Smooth muscle cell (in vitro differentiated cells): ENCODE data around the gene GPS1. TPM values are rescaled to one million over a fixed set of nuclear protein-coding genes. Genes with fewer than 3 reads are reported as not detected.

Source experiments
- DNase-seq: peaks from one replicate; lab custom pipeline; 2025; ENCODE audit not compliant: unreplicated experiment; lab: John Stamatoyannopoulos, UW
- H2AFZ ChIP-seq: fragments of 200-600 bp; sonication (generic); 2 replicates; pipeline ENCODE4 v1.6.0; 2016; ENCODE audit warnings: antibody characterized with exemption, low read depth, mild to moderate bottlenecking
- H3F3A ChIP-seq: fragments of 200-600 bp; sonication (generic); 2 replicates; pipeline ENCODE4 v1.6.0; 2017; ENCODE audit warnings: antibody characterized with exemption, low read depth
- H3K27ac ChIP-seq: fragments of 200-600 bp; sonication (generic); 2 replicates; pipeline ENCODE4 v1.5.1; 2016; ENCODE audit warnings: low read depth, mild to moderate bottlenecking
- H3K27me3 ChIP-seq: fragments of 200-600 bp; sonication (generic); 2 replicates; pipeline ENCODE4 v1.6.1; 2016; ENCODE audit warnings: low read depth, mild to moderate bottlenecking
- H3K36me3 ChIP-seq: fragments of 200-600 bp; sonication (generic); 2 replicates; pipeline ENCODE4 v1.5.1; 2016; ENCODE audit warnings: low read depth
- H3K4me1 ChIP-seq: fragments of 200-600 bp; sonication (generic); 2 replicates; pipeline ENCODE4 v1.5.1; 2016; ENCODE audit warnings: low read depth
- H3K4me2 ChIP-seq: fragments of 200-600 bp; sonication (generic); 2 replicates; pipeline ENCODE4 v1.6.0; 2016; ENCODE audit warnings: mild to moderate bottlenecking
- H3K4me3 ChIP-seq: fragments of 200-600 bp; sonication (generic); 2 replicates; pipeline ENCODE4 v1.5.1; 2016; ENCODE audit warnings: mild to moderate bottlenecking
- H3K79me2 ChIP-seq: fragments of 200-600 bp; sonication (generic); 2 replicates; pipeline ENCODE4 v1.6.0; 2016; ENCODE audit warnings: low read depth, mild to moderate bottlenecking
- H3K9ac ChIP-seq: fragments of 200-600 bp; sonication (generic); 2 replicates; pipeline ENCODE4 v1.6.0; 2016; ENCODE audit warnings: low read depth
- H3K9me3 ChIP-seq: fragments of 200-600 bp; sonication (generic); replicated peaks from 2 replicates; pipeline ENCODE4 v1.5.1; 2016; ENCODE audit warnings: low read depth
- H4K20me1 ChIP-seq: fragments of 200-600 bp; sonication (generic); 2 replicates; pipeline ENCODE4 v1.6.0; 2016; ENCODE audit warnings: low read depth
- WGBS: methylation state at CpG from one replicate; pipeline ENCODE4 v1.1.7; 2016; ENCODE audit warnings: low lambda C conversion rate; 5-methylcytosine and 5-hydroxymethylcytosine counted together
- polyA plus RNA-seq: library from polyadenylated mRNA; unstranded; fragments of >200 nt; fragmentation: Nextera tagmentation; extraction: Ambion mirVana; gene quantifications from 2 replicates; pipeline ENCODE4 v1.2.1, GENCODE V29; 2016
- total RNA-seq: library from RNA; depleted of rRNA; stranded (reverse); fragments of >200 nt; gene quantifications from 2 replicates; pipeline ENCODE4 v1.2.3, GENCODE V29; 2014
- TF ChIP-seq, protein P1 (sequence below): fragments of 200-600 bp; sonication (generic); IDR thresholded peaks from 2 replicates; pipeline ENCODE4 v1.5.1; 2017; ENCODE audit warnings: borderline replicate concordance, mild to moderate bottlenecking, antibody characterized with exemption; ENCODE audit not compliant: insufficient read depth, poor library complexity, severe bottlenecking

The GPS1 gene
- total and polyA plus RNA-seq, 2 experiments from 2014 or later, result 93.7 to 134 TPM

GRCh38 chr17:82012261-82012639 lies 39.4 kb upstream of the GPS1 start:
- 79% methylated on average over 20 of the region's 20 CpGs for WGBS
- H3F3A ChIP-seq, result no peaks in the 10 kb centered on the region
- H3K27ac ChIP-seq, result peak overlapping the region; percentile 39
- H3K4me2 ChIP-seq, result peak overlapping the region; percentile 4
- TF ChIP-seq, protein P1, sequence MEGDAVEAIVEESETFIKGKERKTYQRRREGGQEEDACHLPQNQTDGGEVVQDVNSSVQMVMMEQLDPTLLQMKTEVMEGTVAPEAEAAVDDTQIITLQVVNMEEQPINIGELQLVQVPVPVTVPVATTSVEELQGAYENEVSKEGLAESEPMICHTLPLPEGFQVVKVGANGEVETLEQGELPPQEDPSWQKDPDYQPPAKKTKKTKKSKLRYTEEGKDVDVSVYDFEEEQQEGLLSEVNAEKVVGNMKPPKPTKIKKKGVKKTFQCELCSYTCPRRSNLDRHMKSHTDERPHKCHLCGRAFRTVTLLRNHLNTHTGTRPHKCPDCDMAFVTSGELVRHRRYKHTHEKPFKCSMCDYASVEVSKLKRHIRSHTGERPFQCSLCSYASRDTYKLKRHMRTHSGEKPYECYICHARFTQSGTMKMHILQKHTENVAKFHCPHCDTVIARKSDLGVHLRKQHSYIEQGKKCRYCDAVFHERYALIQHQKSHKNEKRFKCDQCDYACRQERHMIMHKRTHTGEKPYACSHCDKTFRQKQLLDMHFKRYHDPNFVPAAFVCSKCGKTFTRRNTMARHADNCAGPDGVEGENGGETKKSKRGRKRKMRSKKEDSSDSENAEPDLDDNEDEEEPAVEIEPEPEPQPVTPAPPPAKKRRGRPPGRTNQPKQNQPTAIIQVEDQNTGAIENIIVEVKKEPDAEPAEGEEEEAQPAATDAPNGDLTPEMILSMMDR, result no peak
- H3K4me3 ChIP-seq, result no peak overlapping the region
- no peaks in the 10 kb centered on the region for H3K36me3 ChIP-seq
- no peaks in the 10 kb centered on the region for H3K9me3 ChIP-seq
- H3K9ac ChIP-seq, result no peak overlapping the region
- H2AFZ ChIP-seq, result no peak overlapping the region
- H3K27me3 ChIP-seq, result no peaks in the 10 kb centered on the region
- no peaks in the 10 kb centered on the region for H3K79me2 ChIP-seq
- DNase-seq, result no peak
- no peaks in the 10 kb centered on the region for H3K4me1 ChIP-seq
- no peaks in the 10 kb centered on the region for H4K20me1 ChIP-seq

DNA sequence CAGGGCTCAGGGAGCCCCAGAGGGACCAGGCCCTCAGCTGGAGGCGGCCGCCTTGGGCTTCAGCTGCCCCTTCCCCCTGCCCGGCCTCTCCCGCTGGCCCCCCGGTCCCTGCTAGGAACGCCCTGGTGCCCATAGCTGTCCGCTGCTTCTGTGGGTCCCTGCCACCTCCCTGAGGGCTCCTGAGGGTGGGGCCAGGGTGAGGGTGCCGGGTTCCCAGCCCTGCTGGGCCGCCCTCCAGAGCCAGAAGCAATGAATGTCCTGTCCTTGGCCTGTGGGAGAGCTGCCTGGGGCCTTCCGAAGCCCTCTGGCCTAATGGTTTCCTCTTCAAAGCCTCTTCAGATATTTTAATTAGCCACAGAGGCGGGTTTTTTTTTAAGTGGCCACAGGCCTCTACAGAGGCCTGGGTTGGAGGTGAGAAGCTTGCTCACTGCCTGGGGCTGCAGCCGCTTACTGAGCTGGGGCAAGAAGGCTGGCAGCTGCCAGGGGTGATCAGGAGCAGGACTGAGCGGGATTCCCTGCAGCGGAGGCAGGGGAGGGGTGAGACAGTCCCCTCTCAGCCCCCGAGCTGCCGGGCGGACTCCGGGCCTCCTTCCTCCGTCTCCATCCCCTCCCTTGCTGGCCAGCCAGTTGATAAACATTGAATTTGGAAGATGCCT lies 38.9 kb upstream of the GPS1 start:
- H3K36me3 ChIP-seq, result no peaks in the 10 kb centered on the region
- H3K9ac ChIP-seq, result no peak overlapping the region
- no peak overlapping the region for H2AFZ ChIP-seq
- no peak overlapping the region for H3K4me3 ChIP-seq
- no peaks in the 10 kb centered on the region for H3K4me1 ChIP-seq
- H3K9me3 ChIP-seq, result no peaks in the 10 kb centered on the region
- WGBS, result 43% methylated on average over 17 of the region's 19 CpGs
- peak overlapping the region; percentile 4 for H3K4me2 ChIP-seq
- peak overlapping the region; percentile 39 for H3K27ac ChIP-seq
- no peaks in the 10 kb centered on the region for H3F3A ChIP-seq
- H3K27me3 ChIP-seq, result no peaks in the 10 kb centered on the region
- no peaks in the 10 kb centered on the region for H3K79me2 ChIP-seq
- TF ChIP-seq, protein P1, result no peak
- no peaks in the 10 kb centered on the region for H4K20me1 ChIP-seq
- no peak for DNase-seq

DNA sequence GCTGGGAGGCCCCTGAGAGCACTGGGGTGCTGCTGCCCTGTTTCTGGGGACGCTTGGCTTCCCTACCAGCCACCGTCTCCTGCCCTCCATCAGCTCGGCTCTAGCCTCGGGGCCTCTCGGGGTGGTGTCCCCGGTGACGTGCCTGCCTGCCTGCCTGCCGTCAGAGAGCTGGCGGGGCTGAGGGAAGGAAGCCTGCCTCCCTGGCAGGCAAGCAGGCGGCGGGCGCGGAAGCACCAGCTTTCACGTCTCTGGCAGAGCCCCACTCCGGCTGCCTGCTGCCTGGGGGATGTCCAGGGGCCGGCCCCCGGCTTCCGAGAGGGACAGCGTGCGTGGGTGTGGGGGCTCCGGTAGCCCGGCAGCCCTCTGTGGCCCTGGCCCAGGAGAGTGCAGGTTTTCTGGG lies 38.4 kb upstream of the GPS1 start:
- H3K9ac ChIP-seq, result no peak overlapping the region
- TF ChIP-seq, protein P1, result no peak
- no peak overlapping the region for H3K27ac ChIP-seq
- WGBS, result 77% methylated on average over 22 of the region's 22 CpGs
- no peaks in the 10 kb centered on the region for H4K20me1 ChIP-seq
- H3K36me3 ChIP-seq, result no peaks in the 10 kb centered on the region
- H3K4me2 ChIP-seq, result no peak overlapping the region
- H3F3A ChIP-seq, result no peaks in the 10 kb centered on the region
- H3K79me2 ChIP-seq, result no peaks in the 10 kb centered on the region
- no peak for DNase-seq
- H3K9me3 ChIP-seq, result no peaks in the 10 kb centered on the region
- H3K27me3 ChIP-seq, result no peaks in the 10 kb centered on the region
- H3K4me3 ChIP-seq, result no peak overlapping the region
- no peak overlapping the region for H2AFZ ChIP-seq
- H3K4me1 ChIP-seq, result no peaks in the 10 kb centered on the region

- Histone ChIP-seq H3K27ac (no peak overlapping the region), H3K9me3 (no peaks in the 10 kb centered on the region), H3K4me3 (no peak overlapping the region), H3K9ac (no peak overlapping the region), H3K36me3 (no peaks in the 10 kb centered on the region), H3K27me3 (no peaks in the 10 kb centered on the region), H2AFZ (no peak overlapping the region), H3K4me1 (no peaks in the 10 kb centered on the region), H3F3A (no peaks in the 10 kb centered on the region), H4K20me1 (no peaks in the 10 kb centered on the region), H3K4me2 (no peak overlapping the region), H3K79me2 (no peaks in the 10 kb centered on the region)
- WGBS, result 96% methylated on average over 16 of the region's 16 CpGs
- no peak for DNase-seq
- TF ChIP-seq, protein P1, result no peak
These were observed 37.9 kb upstream of the GPS1 start for GRCh38 chr17:82013772-82014321.
